Daoy (cell line): ENCODE results near the gene LGALS9. TPM values are rescaled to one million over a fixed set of nuclear protein-coding genes. Genes with fewer than 3 reads are reported as not detected.

Experiments used
- DNase-seq: peaks from one replicate; pipeline ENCODE4 v3.0.0-alpha.2; 2015; ENCODE audit warnings: low read depth
- total RNA-seq: library from RNA; depleted of rRNA; stranded (reverse); fragments of >200 nt; shearing (Covaris generic); gene quantifications from 2 replicates; pipeline ENCODE4 v1.2.3, GENCODE V29; 2014; rRNA removed

The LGALS9 gene
- 2.2 and 4.1 TPM in 2 replicates for total RNA-seq

DNA sequence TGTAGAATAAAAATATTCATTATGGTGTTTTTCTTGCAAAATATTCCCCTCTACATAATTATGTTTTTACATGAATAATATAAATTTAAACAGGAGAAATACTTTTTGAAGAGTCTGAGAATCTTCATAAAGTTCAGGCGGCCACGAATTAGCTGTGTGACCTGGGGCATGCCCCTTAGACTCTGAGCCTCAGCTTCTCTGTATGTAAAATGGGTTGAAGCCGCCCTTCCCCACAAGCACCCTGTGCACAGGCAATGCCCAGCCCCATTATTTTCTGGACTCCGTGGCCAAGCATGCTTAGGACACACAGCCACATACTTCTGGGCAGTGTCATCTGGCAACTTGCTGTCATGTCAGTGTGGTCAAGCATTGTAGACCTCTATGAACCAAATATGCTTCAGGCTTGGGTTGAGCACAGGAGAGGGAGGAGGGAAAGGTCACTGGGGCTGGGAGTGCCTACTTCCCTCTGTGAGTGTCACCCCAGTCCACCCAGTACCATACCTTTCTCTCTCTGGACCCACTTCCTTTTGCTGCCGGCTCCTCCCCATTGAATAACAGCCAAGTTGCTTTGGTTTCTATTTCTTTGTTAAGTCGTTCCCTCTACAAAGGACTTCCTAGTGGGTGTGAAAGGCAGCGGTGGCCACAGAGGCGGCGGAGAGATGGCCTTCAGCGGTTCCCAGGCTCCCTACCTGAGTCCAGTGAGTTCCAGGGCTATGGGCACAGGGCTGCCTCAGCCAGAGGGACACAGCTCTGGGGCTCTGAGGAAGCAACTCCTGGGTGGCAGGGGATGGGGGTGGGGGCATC, at the start of gene LGALS9:
LGALS9 (plus strand) TSS at position 582 of the 804 bp plus-strand sequence; CDS start at position 660, 78 bp downstream.
- peak; percentile 29 for DNase-seq

DNA sequence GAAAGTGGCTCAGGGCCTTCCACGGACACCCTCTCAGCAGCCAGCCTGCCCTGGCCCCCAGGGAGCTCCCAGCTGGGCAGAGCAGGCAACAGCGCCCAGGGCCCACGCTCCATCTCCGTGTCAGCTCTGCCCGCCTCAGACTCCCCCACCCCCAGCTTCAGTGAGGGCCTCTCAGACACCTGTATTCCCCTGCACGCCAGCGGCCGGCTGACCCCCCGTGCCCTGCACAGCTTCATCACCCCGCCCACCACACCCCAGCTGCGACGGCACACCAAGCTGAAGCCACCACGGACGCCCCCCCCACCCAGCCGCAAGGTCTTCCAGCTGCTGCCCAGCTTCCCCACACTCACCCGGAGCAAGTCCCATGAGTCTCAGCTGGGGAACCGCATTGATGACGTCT, 48.3 kb upstream of the LGALS9 start:
- no peak for DNase-seq

DNA sequence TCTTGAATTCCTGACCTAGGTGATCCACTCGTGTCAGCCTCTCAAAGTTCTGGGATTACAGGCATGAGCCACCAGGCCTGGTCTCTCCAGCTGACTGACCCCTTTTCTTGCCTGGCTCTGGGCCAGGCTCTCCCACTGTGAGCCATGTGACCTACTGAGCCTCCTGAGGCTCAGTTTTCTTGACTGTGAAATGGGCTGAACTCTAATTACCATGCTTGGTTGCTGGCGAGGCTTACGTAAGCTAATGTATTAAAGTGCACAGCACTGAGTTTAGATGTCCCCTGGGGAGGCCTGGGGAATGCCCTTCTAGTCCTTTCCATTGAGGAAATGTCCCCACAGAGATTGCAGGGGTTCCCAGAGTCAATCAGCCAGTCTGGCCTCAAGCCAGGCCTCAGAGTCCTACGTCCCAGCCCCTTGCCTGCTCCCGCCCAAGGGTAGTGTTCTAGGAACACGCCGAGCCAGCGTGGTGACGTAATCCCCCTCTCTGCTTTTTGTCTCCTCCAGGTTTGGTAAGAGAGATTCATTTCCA, 45.8 kb upstream of the LGALS9 start:
- no peak for DNase-seq

DNA sequence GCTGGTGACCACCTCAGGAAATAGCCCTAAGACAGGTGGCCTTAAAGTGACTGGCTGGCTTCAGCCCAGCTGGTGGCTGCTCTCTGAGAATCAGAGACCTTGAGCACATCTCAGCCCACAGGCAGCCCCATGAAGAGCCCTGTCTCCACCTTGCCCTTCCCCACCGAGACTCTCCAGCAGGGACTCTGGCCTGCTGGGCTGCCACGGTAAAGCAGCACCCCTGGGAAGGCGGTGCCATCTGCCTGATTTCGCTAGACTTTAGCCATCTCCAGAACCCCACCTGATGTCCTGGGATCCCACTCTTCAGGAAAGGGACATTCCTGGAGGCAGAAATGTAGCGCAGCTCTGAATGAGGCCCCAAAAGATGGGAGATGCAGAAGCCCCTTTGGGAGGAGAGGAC, 45.2 kb upstream of the LGALS9 start:
- DNase-seq: no peak

DNA sequence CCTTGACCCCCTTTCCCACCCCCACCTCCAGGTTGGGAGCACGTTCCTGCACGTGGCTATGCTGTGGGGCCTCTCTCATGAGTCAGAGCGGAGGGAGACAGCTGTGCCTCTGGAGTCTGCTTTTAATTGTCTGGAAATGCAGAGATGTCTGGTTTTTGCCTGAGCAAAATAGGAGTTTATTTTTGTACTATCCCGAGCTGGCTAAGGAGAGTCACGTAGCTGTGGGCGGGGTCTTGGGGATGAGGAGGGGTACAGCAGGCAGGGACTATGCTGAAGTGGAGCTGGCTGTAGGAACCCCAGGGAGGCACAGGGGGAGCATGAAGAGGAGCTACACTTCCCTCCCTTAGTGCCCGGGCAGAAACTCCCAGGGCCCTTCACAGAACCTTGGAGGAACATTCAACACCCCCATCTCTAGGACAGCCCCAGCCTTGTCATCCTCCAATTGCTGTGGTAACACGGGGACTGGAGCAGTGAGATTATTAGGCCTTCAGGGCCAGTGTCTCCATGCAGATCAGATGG, 44.7 kb upstream of the LGALS9 start:
- peak; percentile 58 for DNase-seq

DNA sequence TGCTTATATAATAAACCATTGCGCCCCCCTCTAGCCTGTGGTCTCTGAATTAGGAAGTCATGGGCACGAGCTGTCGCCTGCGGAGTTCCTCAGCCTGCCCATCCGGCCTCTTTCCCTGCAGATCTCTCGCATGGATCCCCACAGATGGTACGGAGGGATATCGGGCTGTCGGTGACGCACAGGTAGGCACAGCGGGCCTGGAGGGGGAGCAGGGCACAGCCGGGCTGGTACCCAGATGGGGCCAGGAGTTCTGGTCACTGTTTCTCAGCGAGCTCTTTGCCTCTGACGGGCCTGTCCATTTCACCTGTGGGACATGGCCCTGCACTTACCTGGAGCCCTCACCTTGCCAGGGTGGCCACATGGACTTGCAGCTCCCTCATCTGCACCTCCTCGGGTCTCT, 42.6 kb upstream of the LGALS9 start:
- DNase-seq: no peak

DNA sequence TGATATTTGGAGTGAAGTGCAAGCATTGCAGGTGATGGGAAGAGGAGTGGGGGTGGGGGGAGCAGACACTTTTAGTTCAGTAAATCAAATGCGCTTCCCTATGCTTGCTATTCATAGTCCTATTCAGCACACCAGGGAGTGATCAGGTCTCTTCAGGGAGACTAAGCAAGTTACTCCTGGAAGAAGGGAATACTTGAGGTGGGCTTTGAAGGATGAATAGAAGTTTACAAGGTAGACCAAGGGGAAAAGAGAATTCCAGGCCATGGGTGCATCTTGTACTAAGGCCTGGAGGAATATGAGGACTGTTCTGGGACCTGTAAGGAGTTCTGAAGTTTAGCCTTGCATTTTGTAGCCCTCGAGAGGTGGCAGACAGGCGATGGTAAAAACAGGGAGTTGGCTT, 40.1 kb upstream of the LGALS9 start:
- no peak for DNase-seq

DNA sequence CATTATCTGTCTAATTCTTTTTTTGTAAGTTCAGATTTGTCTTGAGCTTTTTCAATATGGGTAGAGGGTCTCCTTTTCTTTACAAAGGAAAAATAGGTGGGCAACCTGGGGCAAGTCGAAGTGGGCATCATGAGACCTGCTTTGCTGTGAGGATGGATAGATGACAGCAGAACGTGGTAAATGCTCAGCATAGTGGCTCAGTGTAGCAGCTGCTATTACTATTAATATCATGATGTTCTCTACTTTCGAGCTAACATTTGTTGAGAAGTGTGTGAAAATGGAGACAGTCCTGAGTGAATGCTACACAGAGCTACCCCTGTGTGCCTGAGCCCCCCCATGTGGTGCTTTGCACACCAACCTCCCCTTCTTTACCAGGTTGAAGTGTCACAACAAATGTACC, 39.0 kb upstream of the LGALS9 start:
- no peak for DNase-seq

DNA sequence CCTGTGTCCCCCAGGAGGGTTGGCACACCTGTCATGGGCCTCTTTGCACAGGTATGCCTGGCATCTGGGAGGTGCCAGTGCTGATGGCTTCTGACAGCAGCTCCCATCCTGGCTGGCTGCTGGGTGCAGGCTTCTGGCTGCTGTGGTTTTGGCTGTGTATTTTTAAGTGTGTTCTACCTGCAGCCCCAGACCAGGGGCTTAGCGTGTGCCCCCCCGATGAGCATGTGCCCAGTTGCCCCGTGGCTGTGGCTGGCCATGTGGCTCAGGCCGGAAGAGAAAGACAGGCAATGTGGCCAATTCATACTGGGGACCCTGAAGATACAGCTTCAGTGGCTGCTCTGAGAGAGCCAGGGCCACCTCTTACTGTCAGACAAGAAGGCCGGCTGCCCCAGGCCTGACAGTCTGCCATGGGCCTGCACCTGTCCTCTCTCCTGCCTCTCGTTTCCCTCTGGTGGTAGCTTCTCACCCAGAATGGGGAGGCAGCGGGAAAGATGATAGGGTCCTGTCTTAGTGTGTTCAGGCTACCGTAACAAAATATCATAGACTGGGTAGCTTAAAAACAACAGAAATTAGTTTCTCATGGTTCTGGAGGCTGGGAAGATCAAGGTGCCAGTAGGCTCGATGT, 37.6 kb upstream of the LGALS9 start:
- DNase-seq: no peak

DNA sequence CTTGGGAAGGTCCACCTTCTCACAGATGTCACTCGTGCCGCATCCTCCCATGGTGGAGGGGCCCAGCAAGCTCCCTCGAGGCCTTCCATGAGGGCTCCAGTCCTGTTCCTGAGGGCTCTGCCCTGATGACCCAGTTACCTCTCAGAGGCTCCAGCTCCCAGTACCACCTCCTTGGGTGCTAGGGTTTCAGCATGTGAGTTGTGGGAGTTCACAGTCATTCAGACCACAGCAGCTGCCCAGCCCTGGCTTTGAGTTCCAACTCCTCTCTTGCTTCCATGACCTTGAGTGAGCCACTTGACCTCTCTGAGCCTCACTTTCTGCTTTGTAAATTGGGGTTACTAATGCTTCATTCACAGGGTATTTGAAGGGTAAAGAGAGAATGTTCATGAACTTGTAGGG, 37.1 kb upstream of the LGALS9 start:
- no peak for DNase-seq

DNA sequence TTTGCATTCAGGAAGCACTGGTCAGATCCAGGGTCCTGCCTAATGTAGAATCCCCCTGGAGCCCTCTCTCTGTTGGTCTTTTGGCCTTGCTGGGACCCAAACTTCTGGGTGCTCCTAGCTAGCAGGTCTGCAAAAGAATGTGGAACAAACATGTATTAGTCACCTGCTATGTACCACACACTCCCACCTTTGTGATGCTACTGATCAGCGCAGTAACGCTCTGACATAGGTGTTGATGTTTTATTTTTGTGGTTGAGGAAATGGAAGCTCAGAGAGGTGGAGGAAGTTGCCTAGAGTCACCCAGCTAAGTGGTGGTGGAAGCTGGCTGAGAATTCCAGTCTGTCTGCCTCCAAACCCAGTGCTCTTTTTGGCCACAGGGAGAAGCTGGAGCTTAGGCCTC, 35.8 kb upstream of the LGALS9 start:
- no peak for DNase-seq

DNA sequence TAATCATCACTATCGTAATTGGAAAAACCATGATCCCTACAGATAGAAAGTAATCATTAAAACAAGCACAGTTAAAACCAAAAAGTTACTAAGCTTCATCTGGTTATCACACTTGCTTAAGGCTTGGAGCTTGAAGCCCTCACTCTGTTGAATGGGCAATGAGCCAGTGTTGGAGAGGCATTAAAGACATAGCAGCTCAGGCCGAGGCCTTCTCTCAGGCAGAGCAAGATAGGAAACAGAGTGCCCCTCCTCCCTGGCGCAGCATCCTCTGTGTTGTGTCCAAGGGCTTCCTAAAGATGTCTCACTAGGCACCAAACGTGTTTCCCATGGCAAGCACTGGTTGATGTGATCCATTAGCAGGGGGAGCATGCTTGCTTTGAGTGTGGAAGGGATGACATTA, 34.9 kb upstream of the LGALS9 start:
- DNase-seq: no peak

DNA sequence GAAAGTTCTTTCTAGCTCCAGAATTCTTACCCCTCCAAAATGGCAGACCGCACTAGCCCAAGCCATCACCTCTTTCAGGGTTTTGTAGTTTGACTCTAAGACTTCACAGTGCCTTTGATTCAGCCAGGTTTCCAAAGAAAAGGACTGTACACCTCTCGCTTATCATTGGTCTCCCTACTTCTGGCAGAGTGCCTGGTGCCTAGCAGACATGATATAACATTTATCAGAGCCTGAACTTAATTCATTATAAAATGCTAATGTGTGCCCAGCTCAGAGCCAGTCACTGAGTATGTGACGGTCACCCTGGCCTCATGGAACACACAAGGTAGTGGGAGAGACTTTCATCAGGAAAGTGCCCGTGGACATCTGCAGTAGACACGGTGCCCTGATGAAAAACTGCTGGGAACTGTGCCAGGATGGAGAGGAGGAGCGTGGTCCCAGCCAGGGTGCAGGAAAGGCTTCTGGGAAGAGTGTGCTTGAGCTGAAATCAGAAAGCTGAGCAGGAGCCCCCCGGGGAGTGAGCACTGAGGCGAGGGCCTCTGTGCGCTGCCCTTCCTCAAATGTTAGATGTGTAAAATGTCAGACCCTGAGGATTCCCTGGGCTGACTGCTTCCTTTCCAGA, 34.3 kb upstream of the LGALS9 start:
- DNase-seq: no peak

DNA sequence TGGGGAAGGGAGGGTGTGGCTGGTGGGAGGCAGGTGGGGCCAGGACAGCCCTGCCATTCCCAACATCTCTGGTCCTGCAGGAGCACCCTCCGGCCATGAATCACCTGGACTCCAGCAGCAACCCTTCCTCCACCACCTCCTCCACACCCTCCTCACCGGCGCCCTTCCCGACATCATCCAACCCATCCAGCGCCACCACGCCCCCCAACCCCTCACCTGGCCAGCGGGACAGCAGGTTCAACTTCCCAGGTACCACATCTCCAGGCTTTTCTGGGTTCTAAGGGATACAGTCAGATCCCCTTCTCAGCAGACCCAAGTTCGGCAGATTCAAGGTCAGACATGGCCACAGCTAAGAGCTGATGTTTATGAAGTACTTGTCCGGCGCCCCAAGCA, 33.8 kb upstream of the LGALS9 start:
- DNase-seq: no peak

DNA sequence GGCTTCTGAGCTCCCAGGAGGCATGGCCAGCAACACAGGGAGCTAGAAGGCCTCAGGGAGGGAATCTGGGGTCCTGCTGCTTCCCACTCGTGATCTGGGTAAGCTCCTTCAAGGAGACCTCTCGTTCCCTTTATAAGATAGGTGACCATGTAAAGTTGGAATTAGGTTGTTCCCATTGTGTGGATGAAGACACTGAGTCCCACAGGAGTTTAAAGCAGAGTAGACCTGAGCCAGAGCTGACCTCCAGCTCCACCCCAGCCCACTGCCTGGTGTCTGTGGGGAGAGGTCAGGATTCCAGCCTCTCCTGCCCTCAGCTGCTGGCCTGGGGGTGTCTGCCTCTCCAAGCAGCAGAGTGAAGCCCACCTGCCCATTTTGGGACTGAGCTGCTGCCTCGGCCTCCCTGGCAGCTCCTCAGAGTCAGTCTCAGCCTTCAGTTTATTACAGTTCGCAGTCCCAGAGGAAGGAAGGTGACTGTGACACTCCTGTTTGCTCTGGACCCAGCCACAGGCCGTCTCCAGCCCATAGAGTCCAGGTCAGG, 33.1 kb upstream of the LGALS9 start:
- no peak for DNase-seq

DNA sequence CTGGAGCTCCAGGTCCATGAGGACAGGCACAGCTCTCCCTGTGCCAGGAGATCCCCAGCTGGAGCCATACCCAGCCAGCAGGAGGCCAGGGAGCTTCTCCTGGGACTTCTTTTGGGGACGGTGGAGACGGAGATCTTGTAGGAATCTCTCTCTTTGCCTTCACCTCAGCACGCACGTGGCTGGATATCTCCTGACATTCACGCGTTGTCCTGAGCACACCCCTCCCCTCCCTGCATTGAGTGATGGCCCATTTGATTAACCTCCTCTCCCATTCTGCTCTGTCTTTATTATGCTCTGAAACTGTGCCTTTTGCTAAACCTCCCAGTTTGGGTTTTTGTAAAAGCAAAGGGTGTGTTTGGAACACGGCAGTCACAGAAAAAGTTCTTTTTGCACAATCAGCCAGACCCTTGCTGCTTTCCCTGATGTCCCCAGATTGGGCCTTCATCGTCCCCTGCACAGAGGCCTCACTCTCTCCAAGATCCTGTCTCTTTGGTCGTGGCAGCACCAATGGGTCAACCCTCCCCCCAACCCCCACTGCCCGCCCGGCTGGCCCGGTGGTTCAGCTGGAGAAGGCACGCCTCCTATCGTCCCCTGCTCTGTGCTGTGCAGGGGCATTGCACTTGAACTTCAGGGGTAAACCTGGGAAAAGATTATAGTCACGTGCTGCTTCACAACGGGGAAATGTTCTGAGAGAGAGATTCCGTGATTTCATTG, 32.5 kb upstream of the LGALS9 start:
- DNase-seq: no peak

DNA sequence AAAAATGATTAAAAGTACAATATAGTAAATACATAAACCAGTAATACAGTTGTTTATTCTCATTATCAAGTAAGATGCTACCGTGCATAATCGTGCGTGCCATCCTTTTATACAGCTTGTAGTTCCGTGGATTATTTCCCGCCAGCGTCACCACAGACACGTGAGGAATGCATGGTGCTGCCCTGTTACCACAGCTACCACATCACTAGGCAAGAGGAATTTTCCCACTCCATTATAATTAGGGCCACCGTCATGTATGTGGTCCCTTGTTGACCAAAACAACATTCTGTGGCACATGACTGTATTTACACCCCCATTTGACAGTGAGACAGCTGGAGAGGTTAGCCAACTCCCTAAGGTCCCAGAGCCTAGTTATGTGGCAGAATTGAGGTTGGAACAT, 30.5 kb upstream of the LGALS9 start:
- no peak for DNase-seq

DNA sequence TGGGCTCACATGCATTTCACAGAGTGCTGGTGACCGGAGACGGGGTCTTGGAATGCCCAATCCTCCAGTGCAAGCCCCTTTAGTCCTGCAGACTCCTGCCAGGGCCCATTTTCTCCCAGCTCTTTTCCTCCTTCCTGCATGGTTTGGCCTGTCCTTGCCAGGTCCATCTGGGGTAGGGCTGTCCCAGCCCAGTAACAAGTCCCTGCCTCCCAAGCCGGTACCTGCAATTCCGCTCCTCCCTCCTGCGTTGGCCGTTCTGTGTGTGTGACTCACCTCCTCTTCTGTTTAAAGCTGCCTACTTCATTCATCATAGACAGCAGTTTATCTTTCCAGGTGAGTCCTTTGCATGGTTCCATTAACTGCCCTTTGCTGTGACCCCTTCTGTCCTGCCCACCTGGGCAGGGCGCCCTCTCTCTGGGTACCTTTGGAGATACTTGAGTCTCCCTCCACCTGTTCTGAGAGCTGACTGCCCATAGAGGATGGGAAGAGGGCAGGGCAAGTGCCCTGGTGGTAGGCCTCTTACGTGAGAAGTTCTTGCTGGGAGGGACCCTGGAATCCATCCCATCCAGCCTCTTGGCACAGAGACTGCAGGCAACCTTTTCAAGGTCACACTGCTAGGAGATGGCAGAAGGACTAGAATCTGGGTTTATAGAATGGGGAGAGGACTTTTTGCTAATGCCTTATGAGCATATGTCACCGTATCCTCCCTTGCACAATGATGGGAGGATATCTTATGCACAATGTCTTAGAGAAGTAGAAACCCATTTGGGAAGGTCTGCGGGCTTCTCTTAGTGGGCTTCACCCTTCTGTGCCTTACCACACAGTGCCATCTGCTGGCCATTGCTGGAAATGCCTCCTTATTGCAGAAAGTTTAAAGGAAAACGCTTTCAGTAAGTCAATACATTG, 29.7 kb upstream of the LGALS9 start:
- DNase-seq: peak; percentile 75

DNA sequence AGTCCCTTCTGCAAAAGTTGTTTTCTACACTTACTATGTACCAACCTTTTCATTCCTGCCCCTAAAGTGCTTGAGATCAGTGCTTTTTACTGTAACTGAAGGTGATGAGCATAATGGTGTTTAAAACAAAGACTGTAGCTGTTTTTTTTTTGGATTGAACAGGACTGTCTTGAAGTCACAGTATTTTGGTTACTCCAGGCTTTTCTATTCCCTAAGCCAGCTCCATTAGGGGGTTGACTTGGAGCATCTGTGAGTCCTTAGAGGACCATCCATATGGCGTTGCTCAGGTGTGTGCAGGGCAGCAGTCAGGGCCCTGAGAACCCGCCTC, 29.0 kb upstream of the LGALS9 start:
- no peak for DNase-seq

DNA sequence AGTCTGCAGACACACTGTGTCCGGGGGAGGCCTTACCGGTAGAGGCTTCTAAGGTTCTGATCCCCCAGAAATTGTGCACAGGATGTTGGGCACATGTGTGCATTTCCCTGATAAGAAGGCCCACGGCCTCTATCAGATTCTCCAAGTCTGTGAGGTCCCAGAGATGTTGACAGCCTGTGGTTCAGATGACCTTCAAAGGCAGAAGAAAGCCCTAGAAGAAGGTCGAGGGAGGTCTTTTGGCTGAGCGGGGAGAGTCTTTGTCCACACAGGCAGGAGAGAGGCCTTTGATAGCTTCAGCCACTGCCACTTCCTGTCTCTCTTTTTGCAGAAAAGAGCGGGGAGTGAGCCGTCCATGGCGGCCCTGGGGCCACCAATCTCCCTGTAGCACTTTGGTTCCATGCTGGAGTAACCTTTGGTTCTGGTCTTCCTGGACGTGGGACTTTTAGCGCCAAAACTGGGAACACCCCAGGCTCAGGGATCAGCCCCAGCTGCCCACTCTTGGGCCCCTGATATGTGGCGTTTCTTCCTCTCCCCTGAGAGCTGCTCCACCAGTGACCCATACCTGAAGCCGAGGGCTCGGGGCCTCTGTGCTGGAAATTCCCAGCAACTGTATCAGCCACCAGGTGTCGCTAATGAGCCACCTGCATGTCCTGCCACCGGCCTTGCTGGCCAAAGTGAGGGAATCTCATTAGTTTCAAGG, 28.1 kb upstream of the LGALS9 start:
- peak; percentile 67 for DNase-seq
